Measurements from ENCODE around the gene COLEC12.

The COLEC12 gene

GRCh38 chr18:377088-377487 lies 123.4 kb downstream of the COLEC12 start:
- ATAC-seq (ENCODE audit: low read depth), result no peak
- H3K27me3 Mint-ChIP-seq, result peaks cover 9% of the 10 kb centered on the region
- no peak for DNase-seq (ENCODE audit: low spot score in 2 of 2)
- peaks cover 2% of the 10 kb centered on the region for H3K9me3 Mint-ChIP-seq
- peaks cover 7% of the 10 kb centered on the region for H3K4me1 Mint-ChIP-seq
- no peak overlapping the region for H3K27ac Mint-ChIP-seq
- H3K36me3 Mint-ChIP-seq, result no peaks in the 10 kb centered on the region
- H3K4me3 Mint-ChIP-seq, result no peak overlapping the region

- Mint-ChIP-seq H3K27ac (no peak overlapping the region), H3K4me1 (peaks cover 7% of the 10 kb centered on the region), H3K36me3 (no peaks in the 10 kb centered on the region), H3K9me3 (peaks cover 2% of the 10 kb centered on the region), H3K27me3 (peaks cover 10% of the 10 kb centered on the region), H3K4me3 (no peak overlapping the region)
- ATAC-seq (ENCODE audit: low read depth) (no peak), DNase-seq (ENCODE audit: low spot score in 2 of 2) (no peak)
Observed at GRCh38 chr18:376311-376710, 124.2 kb downstream of the COLEC12 start.

- Mint-ChIP-seq H3K27ac (no peak overlapping the region), H3K4me3 (no peak overlapping the region), H3K4me1 (peaks cover 7% of the 10 kb centered on the region), H3K36me3 (no peaks in the 10 kb centered on the region), H3K9me3 (peaks cover 2% of the 10 kb centered on the region), H3K27me3 (peaks cover 13% of the 10 kb centered on the region)
- DNase-seq (ENCODE audit: low spot score in 2 of 2) (no peak), ATAC-seq (ENCODE audit: low read depth) (no peak)
Observed at GRCh38 chr18:374721-375168, 125.8 kb downstream of the COLEC12 start.

- no peak for DNase-seq (ENCODE audit: low spot score in 2 of 2)
- H3K4me1 Mint-ChIP-seq, result peaks cover 3% of the 10 kb centered on the region
- no peaks in the 10 kb centered on the region for H3K36me3 Mint-ChIP-seq
- ATAC-seq (ENCODE audit: low read depth), result no peak
- no peak overlapping the region for H3K27ac Mint-ChIP-seq
- peaks cover 2% of the 10 kb centered on the region for H3K9me3 Mint-ChIP-seq
- H3K27me3 Mint-ChIP-seq, result peaks cover 11% of the 10 kb centered on the region
- no peak overlapping the region for H3K4me3 Mint-ChIP-seq
Observed at GRCh38 chr18:373780-374179, 126.7 kb downstream of the COLEC12 start.

GRCh38 chr18:371609-371982 lies 128.9 kb downstream of the COLEC12 start:
- Mint-ChIP-seq H3K27me3 (peaks cover 9% of the 10 kb centered on the region), H3K4me3 (no peak overlapping the region), H3K9me3 (peaks cover 2% of the 10 kb centered on the region), H3K4me1 (peaks cover 3% of the 10 kb centered on the region), H3K36me3 (no peaks in the 10 kb centered on the region), H3K27ac (no peak overlapping the region)
- ATAC-seq (ENCODE audit: low read depth) (no peak), DNase-seq (ENCODE audit: low spot score in 2 of 2) (no peak)

- Mint-ChIP-seq H3K9me3 (peaks cover 2% of the 10 kb centered on the region), H3K36me3 (no peaks in the 10 kb centered on the region), H3K27me3 (peaks cover 10% of the 10 kb centered on the region), H3K4me3 (no peak overlapping the region), H3K27ac (no peak overlapping the region), H3K4me1 (peaks cover 3% of the 10 kb centered on the region)
- no peak for DNase-seq (ENCODE audit: low spot score in 2 of 2)
- no peak for ATAC-seq (ENCODE audit: low read depth)
Observed at GRCh38 chr18:370751-371608, 129.5 kb downstream of the COLEC12 start.

GRCh38 chr18:369224-370015 lies 131.1 kb downstream of the COLEC12 start:
- Mint-ChIP-seq H3K4me1 (no peaks in the 10 kb centered on the region), H3K27ac (no peak overlapping the region), H3K27me3 (peaks cover 12% of the 10 kb centered on the region), H3K9me3 (no peaks in the 10 kb centered on the region), H3K4me3 (no peak overlapping the region), H3K36me3 (no peaks in the 10 kb centered on the region)
- DNase-seq (ENCODE audit: low spot score in 2 of 2), result no peak
- no peak for ATAC-seq (ENCODE audit: low read depth)

GRCh38 chr18:366466-367061 lies 133.9 kb downstream of the COLEC12 start:
- no peaks in the 10 kb centered on the region for H3K4me1 Mint-ChIP-seq
- H3K36me3 Mint-ChIP-seq, result no peaks in the 10 kb centered on the region
- H3K9me3 Mint-ChIP-seq, result no peaks in the 10 kb centered on the region
- DNase-seq (ENCODE audit: low spot score in 2 of 2) (no peak), ATAC-seq (ENCODE audit: low read depth) (no peak)
- H3K27me3 Mint-ChIP-seq, result peaks cover 12% of the 10 kb centered on the region
- H3K4me3 Mint-ChIP-seq, result no peak overlapping the region
- no peak overlapping the region for H3K27ac Mint-ChIP-seq

GRCh38 chr18:365651-366050 lies 134.8 kb downstream of the COLEC12 start:
- Mint-ChIP-seq H3K27me3 (peaks cover 8% of the 10 kb centered on the region), H3K4me3 (no peak overlapping the region), H3K27ac (no peak overlapping the region), H3K36me3 (no peaks in the 10 kb centered on the region), H3K9me3 (no peaks in the 10 kb centered on the region), H3K4me1 (peaks cover 2% of the 10 kb centered on the region)
- no peak for ATAC-seq (ENCODE audit: low read depth)
- no peak for DNase-seq (ENCODE audit: low spot score in 2 of 2)

- no peak for DNase-seq (ENCODE audit: low spot score in 2 of 2)
Observed at GRCh38 chr18:364256-364826, 136.2 kb downstream of the COLEC12 start.

GRCh38 chr18:363301-364085 lies 137.0 kb downstream of the COLEC12 start:
- DNase-seq (ENCODE audit: low spot score in 2 of 2) (no peak), ATAC-seq (ENCODE audit: low read depth) (no peak)
- H3K4me3 Mint-ChIP-seq, result no peak overlapping the region
- H3K9me3 Mint-ChIP-seq, result no peaks in the 10 kb centered on the region
- no peak overlapping the region for H3K27ac Mint-ChIP-seq
- peaks cover 2% of the 10 kb centered on the region for H3K4me1 Mint-ChIP-seq
- H3K36me3 Mint-ChIP-seq, result no peaks in the 10 kb centered on the region
- H3K27me3 Mint-ChIP-seq, result peaks cover 6% of the 10 kb centered on the region

More at GRCh38 chr18:364256-364826, 136.2 kb downstream of the COLEC12 start:
- Mint-ChIP-seq H3K4me1 (peaks cover 2% of the 10 kb centered on the region), H3K4me3 (no peak overlapping the region), H3K27ac (no peak overlapping the region), H3K9me3 (no peaks in the 10 kb centered on the region), H3K27me3 (peaks cover 6% of the 10 kb centered on the region), H3K36me3 (no peaks in the 10 kb centered on the region)
- no peak for ATAC-seq (ENCODE audit: low read depth)

GRCh38 chr18:362311-363290 lies 137.9 kb downstream of the COLEC12 start:
- Mint-ChIP-seq H3K9me3 (no peaks in the 10 kb centered on the region), H3K27me3 (peaks cover 6% of the 10 kb centered on the region), H3K36me3 (no peaks in the 10 kb centered on the region), H3K4me3 (no peak overlapping the region), H3K4me1 (peaks cover 2% of the 10 kb centered on the region), H3K27ac (no peak overlapping the region)
- no peak for ATAC-seq (ENCODE audit: low read depth)
- DNase-seq (ENCODE audit: low spot score in 2 of 2), result no peak

All from memory B cell (primary cell).